A549 (cell line): ENCODE measurements around the gene DEFB124. TPM values are rescaled to one million over a fixed set of nuclear protein-coding genes. Genes with fewer than 3 reads are reported as not detected.

ENCODE experiments used
- ATAC-seq, 2 experiments: fragments of 200-7000 bp in 1 of 2; fragments of >200 bp in 1 of 2; cut with Nextera tagmentation in 1 of 2; cut with Tn5 transposase in 1 of 2; 3 replicates each; pipeline versions ENCODE4 v1.8.0 to v1.9.1; 2018 to 2020; ENCODE audit warnings: mild to moderate bottlenecking in 1 of 2, moderate library complexity in 1 of 2
- CTCF ChIA-PET: fragments of 300-600 bp; sonication (Branson Sonifier 250); formaldehyde crosslinking; extraction: SDS; loops from one replicate; lab custom pipeline; 2021; ENCODE audit warnings: antibody characterized with exemption, inconsistent platforms; lab: Yijun Ruan, JAX
- POLR2A ChIA-PET: fragments of 350-600 bp; formaldehyde crosslinking; extraction: SDS; loops from one replicate; lab custom pipeline; 2021; ENCODE audit warnings: antibody characterized with exemption, inconsistent platforms; lab: Yijun Ruan, JAX
- DNase-seq, 2 experiments: peaks; one replicate each; pipeline versions ENCODE4 v3.0.0 to v3.0.0-alpha.2; 2011 to 2016; ENCODE audit warnings: low read depth in 1 of 2, low spot score in 1 of 2
- FAIRE-seq: peaks from 2 replicates; lab custom pipeline; 2011; peaks lifted over from hg19 to GRCh38; lab: Jason Lieb, UNC
- H3K27ac ChIP-seq, 2 experiments: fragments of >200 bp; sonication (Bioruptor Twin); formaldehyde crosslinking; 3 replicates each; pipeline ENCODE4 v1.5.1; 2016 to 2017
- H3K4me1 ChIP-seq: fragments of >200 bp; sonication (Bioruptor Twin); formaldehyde crosslinking; 3 replicates; pipeline ENCODE4 v1.6.1; 2016
- H3K4me2 ChIP-seq: fragments of >200 bp; sonication (Bioruptor Twin); formaldehyde crosslinking; 3 replicates; pipeline ENCODE4 v1.6.1; 2016
- H3K4me3 ChIP-seq: fragments of >200 bp; sonication (Bioruptor Twin); formaldehyde crosslinking; 3 replicates; pipeline ENCODE4 v1.5.1; 2016
- H3K9me3 ChIP-seq: fragments of >200 bp; sonication (Bioruptor Twin); formaldehyde crosslinking; 3 replicates; pipeline ENCODE4 v1.6.1; 2016
- BCL3 ChIP-seq: fragments of >200 bp; sonication (Bioruptor Twin); formaldehyde crosslinking; IDR thresholded peaks from 3 replicates; pipeline ENCODE4 v1.6.1; 2016
- CEBPB ChIP-seq, 2 experiments: fragments of >200 bp in 1 of 2; sonication (Bioruptor Twin) in 1 of 2; formaldehyde crosslinking in 1 of 2; IDR thresholded peaks; 2 replicates each; pipeline ENCODE4 v1.6.1; 2012 to 2016
- CHD2 ChIP-seq: fragments of 150-350 bp; IDR thresholded peaks from 2 replicates; pipeline ENCODE4 v1.6.1; 2014; ENCODE audit warnings: low read length; ENCODE audit not compliant: partially characterized antibody
- E2F6 ChIP-seq: IDR thresholded peaks from 2 replicates; pipeline ENCODE4 v1.6.1; 2012; ENCODE audit warnings: low read depth, borderline replicate concordance
- ELK1 ChIP-seq: fragments of 150-350 bp; IDR thresholded peaks from 2 replicates; pipeline ENCODE4 v1.6.1; 2014; ENCODE audit warnings: low read depth, mild to moderate bottlenecking, low read length
- ESRRA ChIP-seq: fragments of 150-350 bp; IDR thresholded peaks from 2 replicates; pipeline ENCODE4 v1.6.1; 2014; ENCODE audit warnings: mild to moderate bottlenecking, low read length, borderline replicate concordance
- FOSL2 ChIP-seq, 2 experiments: fragments of 450-650 bp in 1 of 2; fragments of >200 bp in 1 of 2; sonication (Bioruptor Twin) in 1 of 2; formaldehyde crosslinking; IDR thresholded peaks; 2 replicates each; pipeline versions ENCODE4 v1.5.0 to v1.6.1; 2016 to 2020; ENCODE audit warnings: mild to moderate bottlenecking in 1 of 2, moderate library complexity in 1 of 2
- FOXS1 ChIP-seq: fragments of 250-450 bp; sonication (Bioruptor Pico); IDR thresholded peaks from 2 replicates; pipeline ENCODE4 v1.5.0; 2020; ENCODE audit warnings: mild to moderate bottlenecking, moderate library complexity
- HDAC2 ChIP-seq: fragments of 200-600 bp; sonication (generic); IDR thresholded peaks from 2 replicates; pipeline ENCODE4 v1.6.1; 2016
- HES2 ChIP-seq: fragments of >200 bp; sonication (Bioruptor Twin); formaldehyde crosslinking; IDR thresholded peaks from 2 replicates; pipeline ENCODE4 v1.6.1; 2016
- HOXB13 ChIP-seq: fragments of 250-450 bp; sonication (Bioruptor Pico); IDR thresholded peaks from 2 replicates; pipeline ENCODE4 v1.5.0; 2020; ENCODE audit warnings: low read depth, mild to moderate bottlenecking, moderate library complexity
- KDM1A ChIP-seq: fragments of 200-600 bp; sonication (generic); IDR thresholded peaks from 2 replicates; pipeline ENCODE4 v1.6.1; 2016; ENCODE audit warnings: low read depth, mild to moderate bottlenecking
- KDM5A ChIP-seq: fragments of 200-600 bp; sonication (generic); IDR thresholded peaks from 2 replicates; pipeline ENCODE4 v1.6.1; 2016; ENCODE audit warnings: antibody characterized with exemption, mild to moderate bottlenecking
- MAFK ChIP-seq: fragments of 450-650 bp; IDR thresholded peaks from 2 replicates; pipeline ENCODE4 v1.6.1; 2014; ENCODE audit not compliant: partially characterized antibody
- NFE2L2 ChIP-seq: fragments of 150-350 bp; conservative IDR thresholded peaks from 2 replicates; pipeline ENCODE4 v1.6.1; 2014; ENCODE audit warnings: low read length
- NR3C1 ChIP-seq: fragments of >200 bp; sonication (Bioruptor Twin); formaldehyde crosslinking; IDR thresholded peaks from 3 replicates; pipeline ENCODE4 v1.6.1; 2017
- PHF8 ChIP-seq: fragments of 200-600 bp; sonication (generic); IDR thresholded peaks from 2 replicates; pipeline ENCODE4 v1.6.1; 2016; ENCODE audit warnings: low read depth, mild to moderate bottlenecking, antibody characterized with exemption, moderate library complexity, borderline replicate concordance
- POLR2A ChIP-seq: IDR thresholded peaks from 2 replicates; pipeline ENCODE4 v1.6.1; 2012; ENCODE audit warnings: mild to moderate bottlenecking, low read length
- RAD21 ChIP-seq, 2 experiments: fragments of >200 bp in 1 of 2; sonication (Bioruptor Twin) in 1 of 2; formaldehyde crosslinking in 1 of 2; IDR thresholded peaks in 1 of 2; conservative IDR thresholded peaks in 1 of 2; 2 replicates in 1 of 2; 3 replicates in 1 of 2; pipeline ENCODE4 v1.6.1; 2012 to 2018; ENCODE audit warnings: inconsistent platforms in 1 of 2
- RARB ChIP-seq: fragments of 250-450 bp; sonication (Bioruptor Pico); IDR thresholded peaks from 2 replicates; pipeline ENCODE4 v1.8.0; 2021; ENCODE audit warnings: mild to moderate bottlenecking, moderate library complexity
- RCOR1 ChIP-seq: fragments of 150-350 bp; IDR thresholded peaks from 2 replicates; pipeline ENCODE4 v1.6.1; 2014; ENCODE audit warnings: antibody characterized with exemption, low read length, low read depth
- RFX5 ChIP-seq: fragments of 450-650 bp; IDR thresholded peaks from 2 replicates; pipeline ENCODE4 v1.7.1; 2014; ENCODE audit warnings: antibody characterized with exemption, mild to moderate bottlenecking, moderate library complexity
- TFCP2L1 ChIP-seq: fragments of 250-450 bp; sonication (Bioruptor Pico); IDR thresholded peaks from 2 replicates; pipeline ENCODE4 v1.5.0; 2021; ENCODE audit warnings: mild to moderate bottlenecking
- WGBS: methylation state at CpG from one replicate; pipeline ENCODE4 v1.1.6; 2017; ENCODE audit errors: missing lambda C conversion rate; 5-methylcytosine and 5-hydroxymethylcytosine counted together
- polyA plus RNA-seq, 4 experiments: library from polyadenylated mRNA; depleted of rRNA in 3 of 4; stranded (reverse); fragments of >200 nt; fragmentation: RNase III in 1 of 4; extraction: RNeasy Plus Mini Kit Qiagen cat#74134 plus additional on column Dnase treatment in 1 of 4; gene quantifications; 2 replicates in 3 of 4; 3 replicates in 1 of 4; pipeline ENCODE4 v1.2.3, GENCODE V29; 2011 to 2017
- TF ChIP-seq, protein P1 (sequence below): fragments of 200-600 bp; sonication (generic); IDR thresholded peaks from 2 replicates; pipeline ENCODE4 v1.6.1; 2016; ENCODE audit warnings: antibody characterized with exemption, mild to moderate bottlenecking, moderate library complexity
- TF ChIP-seq, protein P2 (sequence below): IDR thresholded peaks from 2 replicates; pipeline ENCODE4 v1.6.1; 2012

The DEFB124 gene
- polyA plus RNA-seq, 2 of the 4 experiments (the other 2 are of a cell fraction) = 0.18 TPM; not detected in 1

GRCh38 chr20:31488115-31488514 is 13.2 kb upstream of the DEFB124 start:
- TF ChIP-seq FOXS1 (CRISPR knock-in tag) = no peak
- TF ChIP-seq ELK1 = no peak
- TF ChIP-seq KDM1A = no peak
- TF ChIP-seq NR3C1 = no peak
- TF ChIP-seq KDM5A = no peak
- no peak for TF ChIP-seq RAD21 (conservative IDR thresholded peaks at IDR 0.05 in 1 of 2, IDR thresholded peaks at IDR 0.05 in 1 of 2)
- no peak for TF ChIP-seq CEBPB (IDR thresholded peaks at IDR 0.05)
- no peak for TF ChIP-seq FOSL2 (IDR thresholded peaks at IDR 0.05)
- no peak for TF ChIP-seq FOSL2 (CRISPR knock-in tag; IDR thresholded peaks at IDR 0.05)
- DNase-seq = no peak
- CTCF ChIA-PET = interaction anchor here (1.6 to 6.9 kb wide), 3 partner anchors 14 to 29 kb away, joined by 4 to 53 read pairs (median 11); partner anchors contain the start of gene HM13

GRCh38 chr20:31485450-31486339 is 10.8 kb upstream of the DEFB124 start:
- no peak overlapping the region for H3K27ac ChIP-seq
- CTCF ChIA-PET = interaction anchor here (0.6 to 6.9 kb wide), 3 partner anchors 17 to 452 kb away, joined by 3 to 53 read pairs (median 3); no protein-coding TSS in a partner anchor
- FAIRE-seq (no peak), DNase-seq (no peak), ATAC-seq (no peak)
- H3K9me3 ChIP-seq = no peaks in the 10 kb centered on the region
- no peak overlapping the region for H3K4me2 ChIP-seq
- H3K4me1 ChIP-seq = no peaks in the 10 kb centered on the region
- POLR2A ChIA-PET = no interaction called here
- no peak overlapping the region for H3K4me3 ChIP-seq
- 84% methylated on average over 31 of the region's 31 CpGs for WGBS
- no peak for TF ChIP-seq POLR2A
- TF ChIP-seq PHF8 = no peak
- no peak for TF ChIP-seq HES2
- TF ChIP-seq HOXB13 = no peak
- no peak for TF ChIP-seq HDAC2
- no peak for TF ChIP-seq CHD2
- TF ChIP-seq TFCP2L1 (CRISPR knock-in tag) = no peak
- no peak for TF ChIP-seq BCL3
- no peak for TF ChIP-seq RAD21 (conservative IDR thresholded peaks at IDR 0.05 in 1 of 2, IDR thresholded peaks at IDR 0.05 in 1 of 2)
- TF ChIP-seq ESRRA = no peak
- no peak for TF ChIP-seq RFX5
- no peak for TF ChIP-seq MAFK

More at GRCh38 chr20:31488115-31488514, 13.2 kb upstream of the DEFB124 start:
- Histone ChIP-seq H3K4me3 (no peak overlapping the region), H3K9me3 (no peaks in the 10 kb centered on the region), H3K4me2 (no peak overlapping the region), H3K27ac (no peak overlapping the region), H3K4me1 (no peaks in the 10 kb centered on the region)
- POLR2A ChIA-PET = no interaction called here
- 60% methylated on average over 2 of the region's 2 CpGs for WGBS
- ATAC-seq (no peak; a peak in 1 of 6 replicates), FAIRE-seq (no peak)

DNA sequence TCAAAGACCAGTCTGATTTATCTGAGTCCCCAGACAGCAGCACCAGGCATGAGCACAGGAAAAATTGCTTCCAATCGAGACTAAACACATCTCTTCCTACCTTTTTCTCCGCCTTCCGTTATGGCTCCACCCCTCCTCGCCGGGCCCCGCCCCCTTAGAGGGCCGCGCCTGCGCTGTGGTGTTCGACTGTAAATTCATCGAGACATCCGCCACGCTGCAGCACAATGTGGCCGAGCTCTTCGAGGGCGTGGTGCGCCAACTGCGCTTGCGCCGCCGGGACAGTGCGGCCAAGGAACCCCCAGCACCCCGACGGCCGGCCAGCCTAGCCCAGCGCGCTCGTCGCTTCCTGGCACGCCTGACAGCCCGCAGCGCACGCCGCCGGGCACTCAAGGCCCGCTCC is 9.1 kb upstream of the DEFB124 start:
- ATAC-seq (peak in 1 of 2 experiments; percentile 70; a peak in 3 of 6 replicates), FAIRE-seq (no peak), DNase-seq (peak in 1 of 2 experiments; percentile 42)
- 57% methylated on average over 25 of the region's 36 CpGs for WGBS
- H3K9me3 ChIP-seq = no peaks in the 10 kb centered on the region
- no peak overlapping the region for H3K4me3 ChIP-seq
- CTCF ChIA-PET = interaction anchor here (0.6 to 4.2 kb wide), 3 partner anchors 19 to 157 kb away, joined by 4 to 30 read pairs (median 23); no protein-coding TSS in a partner anchor
- 0 out of 3 replicates have a peak overlapping the region, but pooled peaks have one; percentile 21 for H3K4me2 ChIP-seq
- POLR2A ChIA-PET = no interaction called here
- no peaks in the 10 kb centered on the region for H3K4me1 ChIP-seq
- H3K27ac ChIP-seq = no peak overlapping the region
- TF ChIP-seq, protein P1, sequence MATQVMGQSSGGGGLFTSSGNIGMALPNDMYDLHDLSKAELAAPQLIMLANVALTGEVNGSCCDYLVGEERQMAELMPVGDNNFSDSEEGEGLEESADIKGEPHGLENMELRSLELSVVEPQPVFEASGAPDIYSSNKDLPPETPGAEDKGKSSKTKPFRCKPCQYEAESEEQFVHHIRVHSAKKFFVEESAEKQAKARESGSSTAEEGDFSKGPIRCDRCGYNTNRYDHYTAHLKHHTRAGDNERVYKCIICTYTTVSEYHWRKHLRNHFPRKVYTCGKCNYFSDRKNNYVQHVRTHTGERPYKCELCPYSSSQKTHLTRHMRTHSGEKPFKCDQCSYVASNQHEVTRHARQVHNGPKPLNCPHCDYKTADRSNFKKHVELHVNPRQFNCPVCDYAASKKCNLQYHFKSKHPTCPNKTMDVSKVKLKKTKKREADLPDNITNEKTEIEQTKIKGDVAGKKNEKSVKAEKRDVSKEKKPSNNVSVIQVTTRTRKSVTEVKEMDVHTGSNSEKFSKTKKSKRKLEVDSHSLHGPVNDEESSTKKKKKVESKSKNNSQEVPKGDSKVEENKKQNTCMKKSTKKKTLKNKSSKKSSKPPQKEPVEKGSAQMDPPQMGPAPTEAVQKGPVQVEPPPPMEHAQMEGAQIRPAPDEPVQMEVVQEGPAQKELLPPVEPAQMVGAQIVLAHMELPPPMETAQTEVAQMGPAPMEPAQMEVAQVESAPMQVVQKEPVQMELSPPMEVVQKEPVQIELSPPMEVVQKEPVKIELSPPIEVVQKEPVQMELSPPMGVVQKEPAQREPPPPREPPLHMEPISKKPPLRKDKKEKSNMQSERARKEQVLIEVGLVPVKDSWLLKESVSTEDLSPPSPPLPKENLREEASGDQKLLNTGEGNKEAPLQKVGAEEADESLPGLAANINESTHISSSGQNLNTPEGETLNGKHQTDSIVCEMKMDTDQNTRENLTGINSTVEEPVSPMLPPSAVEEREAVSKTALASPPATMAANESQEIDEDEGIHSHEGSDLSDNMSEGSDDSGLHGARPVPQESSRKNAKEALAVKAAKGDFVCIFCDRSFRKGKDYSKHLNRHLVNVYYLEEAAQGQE = no peak
- TF ChIP-seq NFE2L2 = no peak
- no peak for TF ChIP-seq RCOR1
- TF ChIP-seq, protein P2, sequence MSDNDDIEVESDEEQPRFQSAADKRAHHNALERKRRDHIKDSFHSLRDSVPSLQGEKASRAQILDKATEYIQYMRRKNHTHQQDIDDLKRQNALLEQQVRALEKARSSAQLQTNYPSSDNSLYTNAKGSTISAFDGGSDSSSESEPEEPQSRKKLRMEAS = peak; percentile 49; the same call in 1 of the 2 replicates
- TF ChIP-seq E2F6 = peak; percentile 63; the same call in 1 of the 2 replicates
- TF ChIP-seq CHD2 = no peak
- TF ChIP-seq HES2 = no peak
- no peak for TF ChIP-seq RARB (CRISPR knock-in tag)
